DOHH2 (cell line): Measurements from ENCODE around the gene NRL.
"Not testable (repeated sequence)": the region's sequence is repeated elsewhere in the genome, so short reads cannot be mapped to it uniquely, and the experiment has no call there.

Experiments used
- H3F3A ChIP-seq: fragments of 200-600 bp; sonication (generic), shearing (Covaris generic); 2 replicates; pipeline ENCODE4 v1.6.0; 2016; ENCODE audit warnings: antibody characterized with exemption, mild to moderate bottlenecking; ENCODE audit not compliant: control insufficient read depth, insufficient read depth
- H3K27ac ChIP-seq: fragments of 200-600 bp; sonication (generic); 2 replicates; pipeline ENCODE4 v1.5.1; 2014; ENCODE audit warnings: low read depth, mild to moderate bottlenecking, low read length, moderate library complexity
- H3K27me3 ChIP-seq: fragments of 200-600 bp; sonication (generic); 2 replicates; pipeline ENCODE4 v1.6.1; 2014; ENCODE audit warnings: mild to moderate bottlenecking, low read length, mixed read lengths; ENCODE audit not compliant: control insufficient read depth
- H3K36me3 ChIP-seq: fragments of 200-600 bp; sonication (generic); 2 replicates; pipeline ENCODE4 v1.6.1; 2014; ENCODE audit warnings: mild to moderate bottlenecking, low read length, moderate library complexity, mixed read lengths; ENCODE audit not compliant: control insufficient read depth
- H3K4me1 ChIP-seq: fragments of 200-600 bp; sonication (generic); 2 replicates; pipeline ENCODE4 v1.6.1; 2014; ENCODE audit warnings: mild to moderate bottlenecking, low read length, mixed read lengths; ENCODE audit not compliant: control insufficient read depth
- H3K4me2 ChIP-seq: fragments of 200-600 bp; sonication (generic); 2 replicates; pipeline ENCODE4 v1.6.0; 2014; ENCODE audit warnings: mild to moderate bottlenecking, low read length, moderate library complexity
- H3K4me3 ChIP-seq: fragments of 200-600 bp; sonication (generic); 2 replicates; pipeline ENCODE4 v1.5.1; 2014; ENCODE audit warnings: mild to moderate bottlenecking, low read length, mixed read lengths
- H3K79me2 ChIP-seq: fragments of 200-600 bp; sonication (generic); 2 replicates; pipeline ENCODE4 v1.6.1; 2014; ENCODE audit warnings: mild to moderate bottlenecking, low read length, mixed read lengths; ENCODE audit not compliant: control insufficient read depth
- H3K9me2 ChIP-seq: fragments of 200-600 bp; sonication (generic); replicated peaks from 2 replicates; pipeline ENCODE4 v1.6.1; 2014; ENCODE audit warnings: mild to moderate bottlenecking, low read length, mixed read lengths; ENCODE audit not compliant: control insufficient read depth
- H3K9me3 ChIP-seq: fragments of 200-600 bp; sonication (generic); 2 replicates; pipeline ENCODE4 v1.6.1; 2014; ENCODE audit warnings: antibody characterized with exemption, low read length, mixed read lengths; ENCODE audit not compliant: control insufficient read depth, insufficient read depth
- H4K20me1 ChIP-seq: fragments of 200-600 bp; sonication (generic); 2 replicates; pipeline ENCODE4 v1.6.0; 2014; ENCODE audit warnings: low read depth, mild to moderate bottlenecking, antibody characterized with exemption, low read length, moderate library complexity; ENCODE audit not compliant: control insufficient read depth, insufficient read depth
- EZH2phosphoT487 ChIP-seq: fragments of 200-600 bp; sonication (generic); IDR thresholded peaks from 2 replicates; pipeline ENCODE4 v1.6.1; 2017; ENCODE audit warnings: borderline replicate concordance, mild to moderate bottlenecking, antibody characterized with exemption, low read length, moderate library complexity, mixed read lengths
- TF ChIP-seq, protein P1 (sequence below): fragments of 200-600 bp; sonication (generic); IDR thresholded peaks from one replicate; pipeline ENCODE4 v1.5.1; 2014; ENCODE audit warnings: antibody characterized with exemption, mild to moderate bottlenecking, low read depth, low read length; ENCODE audit not compliant: poor library complexity, severe bottlenecking

NRL gene

GRCh38 chr14:24110060-24110459 is 4.7 kb downstream of the NRL start:
- no peaks in the 10 kb centered on the region for H3K9me2 ChIP-seq

GRCh38 chr14:24108336-24108874 is 6.3 kb downstream of the NRL start:
- no peaks in the 10 kb centered on the region for H3K9me3 ChIP-seq
- H3K9me2 ChIP-seq: no peaks in the 10 kb centered on the region
- H3K27me3 ChIP-seq: no peaks in the 10 kb centered on the region
- H3K79me2 ChIP-seq: peaks cover 3% of the 10 kb centered on the region
- TF ChIP-seq, protein P1, sequence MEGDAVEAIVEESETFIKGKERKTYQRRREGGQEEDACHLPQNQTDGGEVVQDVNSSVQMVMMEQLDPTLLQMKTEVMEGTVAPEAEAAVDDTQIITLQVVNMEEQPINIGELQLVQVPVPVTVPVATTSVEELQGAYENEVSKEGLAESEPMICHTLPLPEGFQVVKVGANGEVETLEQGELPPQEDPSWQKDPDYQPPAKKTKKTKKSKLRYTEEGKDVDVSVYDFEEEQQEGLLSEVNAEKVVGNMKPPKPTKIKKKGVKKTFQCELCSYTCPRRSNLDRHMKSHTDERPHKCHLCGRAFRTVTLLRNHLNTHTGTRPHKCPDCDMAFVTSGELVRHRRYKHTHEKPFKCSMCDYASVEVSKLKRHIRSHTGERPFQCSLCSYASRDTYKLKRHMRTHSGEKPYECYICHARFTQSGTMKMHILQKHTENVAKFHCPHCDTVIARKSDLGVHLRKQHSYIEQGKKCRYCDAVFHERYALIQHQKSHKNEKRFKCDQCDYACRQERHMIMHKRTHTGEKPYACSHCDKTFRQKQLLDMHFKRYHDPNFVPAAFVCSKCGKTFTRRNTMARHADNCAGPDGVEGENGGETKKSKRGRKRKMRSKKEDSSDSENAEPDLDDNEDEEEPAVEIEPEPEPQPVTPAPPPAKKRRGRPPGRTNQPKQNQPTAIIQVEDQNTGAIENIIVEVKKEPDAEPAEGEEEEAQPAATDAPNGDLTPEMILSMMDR: no peak
- no peak for TF ChIP-seq EZH2phosphoT487
- H3K36me3 ChIP-seq: peaks cover 4% of the 10 kb centered on the region
- no peak overlapping the region for H3K4me3 ChIP-seq
- H3K27ac ChIP-seq: no peak overlapping the region
- H3K4me2 ChIP-seq: peak overlapping the region; percentile 58
- peaks cover 15% of the 10 kb centered on the region for H3K4me1 ChIP-seq
- H3F3A ChIP-seq: peaks cover 14% of the 10 kb centered on the region
- no peaks in the 10 kb centered on the region for H4K20me1 ChIP-seq

More at GRCh38 chr14:24110060-24110459, 4.7 kb downstream of the NRL start:
- Histone ChIP-seq H3K36me3 (peaks cover 5% of the 10 kb centered on the region; the same call in 1 of the 2 replicates), H3K79me2 (peaks cover 7% of the 10 kb centered on the region), H3K27me3 (no peaks in the 10 kb centered on the region), H3K9me3 (no peaks in the 10 kb centered on the region), H3K4me2 (no peak overlapping the region), H3K4me3 (no peak overlapping the region), H3K4me1 (peaks cover 15% of the 10 kb centered on the region), H3F3A (peaks cover 17% of the 10 kb centered on the region), H3K27ac (no peak overlapping the region), H4K20me1 (no peaks in the 10 kb centered on the region)
- no peak for TF ChIP-seq EZH2phosphoT487
- TF ChIP-seq, protein P1: no peak

- no peaks in the 10 kb centered on the region for H4K20me1 ChIP-seq
- H3K4me2 ChIP-seq: no peak overlapping the region
- H3F3A ChIP-seq: peaks cover 11% of the 10 kb centered on the region
- no peaks in the 10 kb centered on the region for H3K79me2 ChIP-seq
- H3K27ac ChIP-seq: no peak overlapping the region
- no peaks in the 10 kb centered on the region for H3K27me3 ChIP-seq
- peaks cover 15% of the 10 kb centered on the region for H3K4me1 ChIP-seq
- no peak for TF ChIP-seq EZH2phosphoT487
- TF ChIP-seq, protein P1: no peak
- H3K9me3 ChIP-seq: no peaks in the 10 kb centered on the region
- peaks cover 13% of the 10 kb centered on the region; the same call in 1 of the 2 replicates for H3K36me3 ChIP-seq
- H3K9me2 ChIP-seq: no peaks in the 10 kb centered on the region
- no peak overlapping the region for H3K4me3 ChIP-seq
These were observed 8.0 kb downstream of the NRL start for GRCh38 chr14:24106672-24107271.

DNA sequence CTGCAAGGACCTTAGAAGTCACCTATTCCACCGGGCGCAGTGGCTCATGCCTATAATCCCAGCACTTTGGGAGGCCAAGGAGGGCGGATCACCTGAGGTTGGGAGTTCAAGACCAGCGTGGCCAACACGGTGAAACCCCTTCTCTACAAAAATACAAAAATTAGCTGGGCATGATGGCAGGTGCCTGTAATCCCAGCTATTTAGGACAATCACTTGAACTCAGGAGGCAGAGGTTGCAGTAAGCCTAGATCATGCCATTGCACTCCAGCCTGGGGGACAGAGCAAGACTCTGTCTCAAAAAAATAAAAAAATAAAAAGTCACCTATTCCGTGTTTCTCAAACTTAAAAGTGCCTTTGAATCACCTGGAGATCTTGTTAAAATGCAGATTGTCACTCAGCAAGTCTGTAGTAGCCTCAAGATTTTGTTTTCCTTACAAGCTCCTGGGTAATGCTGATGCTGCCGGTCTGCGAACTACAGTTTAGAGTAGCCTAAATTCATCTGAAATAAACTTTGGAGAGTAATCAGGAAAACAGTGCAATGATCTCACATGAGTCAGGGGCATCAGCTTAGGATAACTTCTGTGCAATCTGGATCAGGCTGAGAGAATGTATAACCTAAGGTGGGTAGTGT is 9.0 kb downstream of the NRL start:
- H3K4me3 ChIP-seq, H3K79me2 ChIP-seq, H4K20me1 ChIP-seq, H3F3A ChIP-seq, H3K27me3 ChIP-seq, H3K9me3 ChIP-seq, H3K27ac ChIP-seq, H3K4me2 ChIP-seq, H3K9me2 ChIP-seq: not testable (repeated sequence)
- peaks cover 13% of the 10 kb centered on the region for H3K4me1 ChIP-seq
- H3K36me3 ChIP-seq: peaks cover 19% of the 10 kb centered on the region; the same call in 1 of the 2 replicates
